Measurements from ENCODE around the gene SEMA3C. TPM values are rescaled to one million over a fixed set of nuclear protein-coding genes. Genes with fewer than 3 reads are reported as not detected.

Gene SEMA3C
- total and polyA plus RNA-seq, 7 donors, result 8.4 to 298 (median 213) TPM

- no peak overlapping the region for H3K4me3 ChIP-seq
- H3K4me1 ChIP-seq, result peaks cover 0 to 27% (median 24%) of the 10 kb centered on the region in 4 donors
- no peaks in the 10 kb centered on the region for H3K27me3 ChIP-seq
- WGBS, 2 donors, result 30 to 53% methylated on average over 4 of the region's 4 CpGs
- TF ChIP-seq POLR2AphosphoS5 (IDR thresholded peaks at IDR 0.05) (peak in 1 of 4 donors; percentile 12), EP300 (IDR thresholded peaks at IDR 0.05) (no peak)
- DNase-seq, result no peak
- intact Hi-C loops (cut with DNase I), result no loop called here
- peak overlapping the region; percentile 21 to 66 (median 46) for H3K27ac ChIP-seq
- no peaks in the 10 kb centered on the region for H3K9me3 ChIP-seq
- H3K36me3 ChIP-seq, result no peaks in the 10 kb centered on the region
These were observed 48.0 kb downstream of the SEMA3C start for GRCh38 chr7:80870813-80871212.

GRCh38 chr7:80869821-80870751 is 48.8 kb downstream of the SEMA3C start:
- peak overlapping the region; percentile 41 to 66 (median 46) for H3K27ac ChIP-seq
- TF ChIP-seq POLR2A (IDR thresholded peaks at IDR 0.05) (no peak), EP300 (IDR thresholded peaks at IDR 0.05) (no peak), POLR2AphosphoS5 (IDR thresholded peaks at IDR 0.05) (no peak), CTCF (IDR thresholded peaks at IDR 0.05) (no peak)
- no peak overlapping the region for H3K4me3 ChIP-seq
- peaks cover 0 to 27% (median 24%) of the 10 kb centered on the region in 4 donors for H3K4me1 ChIP-seq
- no peak for DNase-seq
- intact Hi-C loops (cut with DNase I), result no loop called here
- H3K36me3 ChIP-seq, result no peaks in the 10 kb centered on the region
- no peaks in the 10 kb centered on the region for H3K9me3 ChIP-seq
- WGBS, 2 donors, result 78 to 87% methylated on average over 6 of the region's 6 CpGs
- H3K27me3 ChIP-seq, result no peaks in the 10 kb centered on the region

GRCh38 chr7:80869106-80869784 is 49.6 kb downstream of the SEMA3C start:
- TF ChIP-seq POLR2AphosphoS5 (IDR thresholded peaks at IDR 0.05) (no peak), EP300 (IDR thresholded peaks at IDR 0.05) (no peak)
- intact Hi-C loops (cut with DNase I), result no loop called here
- Histone ChIP-seq H3K9me3 (no peaks in the 10 kb centered on the region), H3K36me3 (no peaks in the 10 kb centered on the region), H3K27me3 (no peaks in the 10 kb centered on the region), H3K27ac (peak overlapping the region; percentile 41 to 66 (median 46)), H3K4me1 (peaks cover 0 to 27% (median 24%) of the 10 kb centered on the region in 4 donors), H3K4me3 (no peak overlapping the region)
- no peak for DNase-seq
- 51 to 68% methylated on average over 4 of the region's 4 CpGs for WGBS, 2 donors

GRCh38 chr7:80868566-80868965 is 50.3 kb downstream of the SEMA3C start:
- Histone ChIP-seq H3K27me3 (no peaks in the 10 kb centered on the region), H3K4me3 (no peak overlapping the region), H3K36me3 (no peaks in the 10 kb centered on the region), H3K9me3 (no peaks in the 10 kb centered on the region), H3K27ac (no peak overlapping the region), H3K4me1 (peaks cover 0 to 27% (median 24%) of the 10 kb centered on the region in 4 donors)
- intact Hi-C loops (cut with DNase I), result no loop called here
- no peak for DNase-seq
- TF ChIP-seq EP300 (IDR thresholded peaks at IDR 0.05) (no peak), POLR2AphosphoS5 (IDR thresholded peaks at IDR 0.05) (no peak), POLR2A (IDR thresholded peaks at IDR 0.05) (no peak), CTCF (IDR thresholded peaks at IDR 0.05) (no peak)
- 63 to 88% methylated on average over 1 of the region's 1 CpG for WGBS, 2 donors

- H3K4me3 ChIP-seq, result no peak overlapping the region
- 85 to 87% methylated on average over 4 of the region's 4 CpGs for WGBS, 2 donors
- peak overlapping the region; percentile 79 to 86 (median 82) for H3K27ac ChIP-seq
- no peak for DNase-seq
- H3K27me3 ChIP-seq, result no peaks in the 10 kb centered on the region
- H3K4me1 ChIP-seq, result peaks cover 0 to 50% (median 34%) of the 10 kb centered on the region in 4 donors
- TF ChIP-seq CTCF (IDR thresholded peaks at IDR 0.05), result no peak
- no peak for TF ChIP-seq EP300 (IDR thresholded peaks at IDR 0.05)
- no peaks in the 10 kb centered on the region for H3K9me3 ChIP-seq
- H3K36me3 ChIP-seq, result no peaks in the 10 kb centered on the region
- intact Hi-C loops (cut with DNase I), result no loop called here
These were observed 58.3 kb downstream of the SEMA3C start for GRCh38 chr7:80860554-80860953.

Data from sigmoid colon (tissue), 7 donors.